K562 (cell line): Measurements from ENCODE around the gene BSDC1. TPM values are rescaled to one million over a fixed set of nuclear protein-coding genes. Genes with fewer than 3 reads are reported as not detected.

Source experiments
- BDP1 ChIP-seq: IDR thresholded peaks from 3 replicates; pipeline ENCODE4 v1.6.1; 2011; ENCODE audit not compliant: insufficient read length, insufficient read depth
- CHCHD3 ChIP-seq: fragments of 250-450 bp; sonication (Bioruptor Pico); IDR thresholded peaks from 2 replicates; pipeline ENCODE4 v2.1.2; 2022; ENCODE audit warnings: mild to moderate bottlenecking
- GTF2A2 ChIP-seq: IDR thresholded peaks from 2 replicates; pipeline ENCODE4 v1.6.1; 2016; ENCODE audit warnings: mild to moderate bottlenecking, missing genetic modification characterization, missing compliant biosample characterization
- HOMEZ ChIP-seq: fragments of 250-450 bp; sonication (Bioruptor Pico); IDR thresholded peaks from 2 replicates; pipeline ENCODE4 v1.4.0; 2020; ENCODE audit warnings: mild to moderate bottlenecking, moderate library complexity
- JUND ChIP-seq, 2 experiments: IDR thresholded peaks; 2 replicates in 1 of 2; 3 replicates in 1 of 2; pipeline ENCODE4 v1.6.1; 2011; ENCODE audit warnings: borderline replicate concordance in 2 of 2, low read depth in 2 of 2, low read length in 2 of 2, improper control_type of control experiment in 1 of 2, missing biosample characterization in 1 of 2, missing genetic modification characterization in 1 of 2, missing genetic modification reagents in 1 of 2
- KAT7 ChIP-seq: sonication (generic); formaldehyde crosslinking; IDR thresholded peaks from 2 replicates; pipeline ENCODE4 v1.8.0; 2022; ENCODE audit warnings: missing genetic modification reagents, mild to moderate bottlenecking, borderline replicate concordance
- MAFF ChIP-seq: IDR thresholded peaks from 2 replicates; pipeline ENCODE4 v1.6.1; 2012; ENCODE audit warnings: low read length, improper control_type of control experiment
- PHTF2 ChIP-seq: fragments of 250-450 bp; sonication (Bioruptor Pico); IDR thresholded peaks from 2 replicates; pipeline ENCODE4 v1.5.0; 2021; ENCODE audit warnings: mild to moderate bottlenecking
- ZBTB1 ChIP-seq: sonication (generic); formaldehyde crosslinking; IDR thresholded peaks from 2 replicates; pipeline ENCODE4 v1.8.1; 2023; ENCODE audit warnings: missing genetic modification reagents, low read depth, mild to moderate bottlenecking, borderline replicate concordance
- ZNF184 ChIP-seq: sonication (generic); formaldehyde crosslinking; IDR thresholded peaks from 2 replicates; pipeline ENCODE4 v1.5.0; 2020; ENCODE audit warnings: missing genetic modification reagents
- ZNF197 ChIP-seq: fragments of 200-800 bp; sonication (Bioruptor generic); IDR thresholded peaks from 2 replicates; pipeline ENCODE4 v1.6.1; 2016; ENCODE audit warnings: low read depth, missing genetic modification characterization, missing compliant biosample characterization
- polyA plus RNA-seq, 8 experiments: library from polyadenylated mRNA; depleted of rRNA in 4 of 8; stranded (reverse) in 5 of 8; unstranded in 3 of 8; fragments of >200 nt; fragmentation: Nextera tagmentation in 2 of 8; fragmentation: Illumina TruSeq in 1 of 8; extraction: Ambion mirVana in 2 of 8; extraction: Trizol in 1 of 8; gene quantifications; 2 replicates each; pipeline versions ENCODE4 v1.2.1 to v1.2.3, GENCODE V29; 2011 to 2014; ENCODE audit warnings: inconsistent platforms in 1 of 8, missing spikeins in 1 of 8
- total RNA-seq, 7 experiments: library from RNA; depleted of rRNA in 6 of 7; stranded (reverse); fragments of >200 nt in 6 of 7; fragmentation: Illumina TruSeq in 2 of 7; extraction: Trizol in 2 of 7; gene quantifications; 2 replicates each; pipeline versions ENCODE4 v1.2.1 to v1.2.3, GENCODE V29; 2011 to 2021; ENCODE audit warnings: low replicate concordance in 1 of 7
- TF ChIP-seq, protein P1 (sequence below): fragments of 200-600 bp; sonication (generic); IDR thresholded peaks from one replicate; pipeline ENCODE4 v1.6.1; 2012; ENCODE audit warnings: mild to moderate bottlenecking, low read depth, low read length, inconsistent platforms
- TF ChIP-seq, protein P2 (sequence below): IDR thresholded peaks from 2 replicates; pipeline ENCODE4 v1.6.1; 2012; ENCODE audit warnings: low read depth, low read length, improper control_type of control experiment, borderline replicate concordance

Gene BSDC1
- total and polyA plus RNA-seq, 9 of the 15 experiments (the other 6 are each of a cell fraction or from before 2014, with no cell fraction given), result 10.2 to 96.8 (median 73.1) TPM

- TF ChIP-seq, protein P1, sequence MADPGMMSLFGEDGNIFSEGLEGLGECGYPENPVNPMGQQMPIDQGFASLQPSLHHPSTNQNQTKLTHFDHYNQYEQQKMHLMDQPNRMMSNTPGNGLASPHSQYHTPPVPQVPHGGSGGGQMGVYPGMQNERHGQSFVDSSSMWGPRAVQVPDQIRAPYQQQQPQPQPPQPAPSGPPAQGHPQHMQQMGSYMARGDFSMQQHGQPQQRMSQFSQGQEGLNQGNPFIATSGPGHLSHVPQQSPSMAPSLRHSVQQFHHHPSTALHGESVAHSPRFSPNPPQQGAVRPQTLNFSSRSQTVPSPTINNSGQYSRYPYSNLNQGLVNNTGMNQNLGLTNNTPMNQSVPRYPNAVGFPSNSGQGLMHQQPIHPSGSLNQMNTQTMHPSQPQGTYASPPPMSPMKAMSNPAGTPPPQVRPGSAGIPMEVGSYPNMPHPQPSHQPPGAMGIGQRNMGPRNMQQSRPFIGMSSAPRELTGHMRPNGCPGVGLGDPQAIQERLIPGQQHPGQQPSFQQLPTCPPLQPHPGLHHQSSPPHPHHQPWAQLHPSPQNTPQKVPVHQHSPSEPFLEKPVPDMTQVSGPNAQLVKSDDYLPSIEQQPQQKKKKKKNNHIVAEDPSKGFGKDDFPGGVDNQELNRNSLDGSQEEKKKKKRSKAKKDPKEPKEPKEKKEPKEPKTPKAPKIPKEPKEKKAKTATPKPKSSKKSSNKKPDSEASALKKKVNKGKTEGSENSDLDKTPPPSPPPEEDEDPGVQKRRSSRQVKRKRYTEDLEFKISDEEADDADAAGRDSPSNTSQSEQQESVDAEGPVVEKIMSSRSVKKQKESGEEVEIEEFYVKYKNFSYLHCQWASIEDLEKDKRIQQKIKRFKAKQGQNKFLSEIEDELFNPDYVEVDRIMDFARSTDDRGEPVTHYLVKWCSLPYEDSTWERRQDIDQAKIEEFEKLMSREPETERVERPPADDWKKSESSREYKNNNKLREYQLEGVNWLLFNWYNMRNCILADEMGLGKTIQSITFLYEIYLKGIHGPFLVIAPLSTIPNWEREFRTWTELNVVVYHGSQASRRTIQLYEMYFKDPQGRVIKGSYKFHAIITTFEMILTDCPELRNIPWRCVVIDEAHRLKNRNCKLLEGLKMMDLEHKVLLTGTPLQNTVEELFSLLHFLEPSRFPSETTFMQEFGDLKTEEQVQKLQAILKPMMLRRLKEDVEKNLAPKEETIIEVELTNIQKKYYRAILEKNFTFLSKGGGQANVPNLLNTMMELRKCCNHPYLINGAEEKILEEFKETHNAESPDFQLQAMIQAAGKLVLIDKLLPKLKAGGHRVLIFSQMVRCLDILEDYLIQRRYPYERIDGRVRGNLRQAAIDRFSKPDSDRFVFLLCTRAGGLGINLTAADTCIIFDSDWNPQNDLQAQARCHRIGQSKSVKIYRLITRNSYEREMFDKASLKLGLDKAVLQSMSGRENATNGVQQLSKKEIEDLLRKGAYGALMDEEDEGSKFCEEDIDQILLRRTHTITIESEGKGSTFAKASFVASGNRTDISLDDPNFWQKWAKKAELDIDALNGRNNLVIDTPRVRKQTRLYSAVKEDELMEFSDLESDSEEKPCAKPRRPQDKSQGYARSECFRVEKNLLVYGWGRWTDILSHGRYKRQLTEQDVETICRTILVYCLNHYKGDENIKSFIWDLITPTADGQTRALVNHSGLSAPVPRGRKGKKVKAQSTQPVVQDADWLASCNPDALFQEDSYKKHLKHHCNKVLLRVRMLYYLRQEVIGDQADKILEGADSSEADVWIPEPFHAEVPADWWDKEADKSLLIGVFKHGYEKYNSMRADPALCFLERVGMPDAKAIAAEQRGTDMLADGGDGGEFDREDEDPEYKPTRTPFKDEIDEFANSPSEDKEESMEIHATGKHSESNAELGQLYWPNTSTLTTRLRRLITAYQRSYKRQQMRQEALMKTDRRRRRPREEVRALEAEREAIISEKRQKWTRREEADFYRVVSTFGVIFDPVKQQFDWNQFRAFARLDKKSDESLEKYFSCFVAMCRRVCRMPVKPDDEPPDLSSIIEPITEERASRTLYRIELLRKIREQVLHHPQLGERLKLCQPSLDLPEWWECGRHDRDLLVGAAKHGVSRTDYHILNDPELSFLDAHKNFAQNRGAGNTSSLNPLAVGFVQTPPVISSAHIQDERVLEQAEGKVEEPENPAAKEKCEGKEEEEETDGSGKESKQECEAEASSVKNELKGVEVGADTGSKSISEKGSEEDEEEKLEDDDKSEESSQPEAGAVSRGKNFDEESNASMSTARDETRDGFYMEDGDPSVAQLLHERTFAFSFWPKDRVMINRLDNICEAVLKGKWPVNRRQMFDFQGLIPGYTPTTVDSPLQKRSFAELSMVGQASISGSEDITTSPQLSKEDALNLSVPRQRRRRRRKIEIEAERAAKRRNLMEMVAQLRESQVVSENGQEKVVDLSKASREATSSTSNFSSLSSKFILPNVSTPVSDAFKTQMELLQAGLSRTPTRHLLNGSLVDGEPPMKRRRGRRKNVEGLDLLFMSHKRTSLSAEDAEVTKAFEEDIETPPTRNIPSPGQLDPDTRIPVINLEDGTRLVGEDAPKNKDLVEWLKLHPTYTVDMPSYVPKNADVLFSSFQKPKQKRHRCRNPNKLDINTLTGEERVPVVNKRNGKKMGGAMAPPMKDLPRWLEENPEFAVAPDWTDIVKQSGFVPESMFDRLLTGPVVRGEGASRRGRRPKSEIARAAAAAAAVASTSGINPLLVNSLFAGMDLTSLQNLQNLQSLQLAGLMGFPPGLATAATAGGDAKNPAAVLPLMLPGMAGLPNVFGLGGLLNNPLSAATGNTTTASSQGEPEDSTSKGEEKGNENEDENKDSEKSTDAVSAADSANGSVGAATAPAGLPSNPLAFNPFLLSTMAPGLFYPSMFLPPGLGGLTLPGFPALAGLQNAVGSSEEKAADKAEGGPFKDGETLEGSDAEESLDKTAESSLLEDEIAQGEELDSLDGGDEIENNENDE, result no peak
- TF ChIP-seq KAT7 (CRISPR knock-in tag), result no peak
- peak; percentile 81; the same call in 1 of the 2 replicates for TF ChIP-seq ZNF197
- no peak for TF ChIP-seq ZNF184 (CRISPR knock-in tag)
- TF ChIP-seq GTF2A2 (tag), result peak; percentile 59; the same call in 1 of the 2 replicates
- no peak for TF ChIP-seq BDP1
- TF ChIP-seq, protein P2, sequence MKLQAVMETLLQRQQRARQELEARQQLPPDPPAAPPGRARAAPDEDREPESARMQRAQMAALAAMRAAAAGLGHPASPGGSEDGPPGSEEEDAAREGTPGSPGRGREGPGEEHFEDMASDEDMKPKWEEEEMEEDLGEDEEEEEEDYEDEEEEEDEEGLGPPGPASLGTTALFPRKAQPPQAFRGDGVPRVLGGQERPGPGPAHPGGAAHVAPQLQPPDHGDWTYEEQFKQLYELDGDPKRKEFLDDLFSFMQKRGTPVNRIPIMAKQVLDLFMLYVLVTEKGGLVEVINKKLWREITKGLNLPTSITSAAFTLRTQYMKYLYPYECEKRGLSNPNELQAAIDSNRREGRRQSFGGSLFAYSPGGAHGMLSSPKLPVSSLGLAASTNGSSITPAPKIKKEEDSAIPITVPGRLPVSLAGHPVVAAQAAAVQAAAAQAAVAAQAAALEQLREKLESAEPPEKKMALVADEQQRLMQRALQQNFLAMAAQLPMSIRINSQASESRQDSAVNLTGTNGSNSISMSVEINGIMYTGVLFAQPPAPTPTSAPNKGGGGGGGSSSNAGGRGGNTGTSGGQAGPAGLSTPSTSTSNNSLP, result no peak
- TF ChIP-seq HOMEZ (CRISPR knock-in tag), result no peak
- no peak for TF ChIP-seq MAFF
- TF ChIP-seq PHTF2 (CRISPR knock-in tag), result no peak
- peak; percentile 0; the same call in 1 of the 2 replicates for TF ChIP-seq JUND (IDR thresholded peaks at IDR 0.05; ENCODE audit: borderline replicate concordance, low read depth, low read length)
- no peak; the same call in 2 of the 3 replicates for TF ChIP-seq JUND (tag; IDR thresholded peaks at IDR 0.05; ENCODE audit: borderline replicate concordance, low read depth, low read length)
- no peak for TF ChIP-seq CHCHD3 (CRISPR knock-in tag)
- no peak for TF ChIP-seq ZBTB1 (CRISPR knock-in tag)
These were observed 43.3 kb downstream of the BSDC1 start (continued) for GRCh38 chr1:32350785-32351398.
